Ovary (tissue), 9 donors: ENCODE data around the gene PRKCE. TPM values are rescaled to one million over a fixed set of nuclear protein-coding genes. Genes with fewer than 3 reads are reported as not detected.
A peak's percentile ranks its signal among the peaks of the same experiment; 100 is the strongest.

Source experiments
- DNase-seq, 5 donors: peaks; one replicate each; pipeline ENCODE4 v3.0.0-alpha.2; 2019 to 2020
- H3K27ac ChIP-seq, 2 donors: fragments of 200-600 bp; one replicate each; pipeline versions ENCODE4 v1.5.1 to v1.8.0; 2019 to 2022
- H3K27me3 ChIP-seq: fragments of 200-600 bp; one replicate; pipeline ENCODE4 v1.8.0; 2022
- H3K36me3 ChIP-seq: fragments of 200-600 bp; sonication (generic); one replicate; pipeline ENCODE4 v1.5.1; 2019
- H3K4me1 ChIP-seq: one replicate; pipeline ENCODE4 v1.8.1; 2013; ENCODE audit warnings: mild to moderate bottlenecking, moderate library complexity; ENCODE audit not compliant: insufficient read depth
- H3K4me3 ChIP-seq: fragments of 200-600 bp; sonication (generic); one replicate; pipeline ENCODE4 v1.5.1; 2017
- H3K9me3 ChIP-seq, 2 donors: fragments of 200-600 bp in 1 of 2; sonication (generic) in 1 of 2; one replicate each; pipeline versions ENCODE4 v1.5.1 to v1.8.1; 2013 to 2019; ENCODE audit warnings: mild to moderate bottlenecking in 1 of 2, moderate library complexity in 1 of 2
- CTCF ChIP-seq, 3 donors: fragments of 450-650 bp in 2 of 3; fragments of 200-600 bp in 1 of 3; IDR thresholded peaks; one replicate each; pipeline versions ENCODE4 v1.5.1 to v1.8.0; 2016 to 2022; ENCODE audit warnings: antibody characterized with exemption in 3 of 3, mild to moderate bottlenecking in 1 of 3
- EP300 ChIP-seq: sonication (generic); formaldehyde crosslinking; IDR thresholded peaks from one replicate; pipeline ENCODE4 v1.6.1; 2017; ENCODE audit warnings: antibody characterized with exemption
- POLR2A ChIP-seq: fragments of 450-650 bp; IDR thresholded peaks from one replicate; pipeline ENCODE4 v1.6.1; 2017; ENCODE audit warnings: antibody characterized with exemption, mild to moderate bottlenecking, moderate library complexity
- WGBS, 3 donors: extraction: QIAGEN DNeasy Blood & Tissue Kit in 1 of 3; methylation state at CpG; one replicate each; pipeline versions ENCODE4 v1.1.5 to v1.1.7; 2013 to 2017; 5-methylcytosine and 5-hydroxymethylcytosine counted together
- intact Hi-C, 4 donors: fragments of 100-400 bp; cut with DNase I; formaldehyde crosslinking; loops; one replicate each; pipeline versions ENCODE4 v1.11.0 to v1.15.1; 2022 to 2023
- polyA plus RNA-seq, 2 donors: library from polyadenylated mRNA; stranded (reverse); fragments of 200-250 nt in 1 of 2; fragments of 350-450 nt in 1 of 2; fragmentation: Illumina TruSeq in 1 of 2; extraction: RNeasy Lipid Tissue Mini Kit (QIAGEN cat#74804) in 1 of 2; gene quantifications; one replicate each; pipeline ENCODE4 v1.2.3, GENCODE V29; 2013 to 2014
- total RNA-seq, 7 donors: library from RNA; depleted of rRNA in 2 of 7; stranded (reverse); fragments of >200 nt in 2 of 7; fragmentation: NEBNext Ultra II Directional in 3 of 7; extraction: Animal tissue kit (Norgen Biotek cat#: 25700) in 3 of 7; gene quantifications; one replicate each; pipeline versions ENCODE4 v1.1.0 to v1.2.4, GENCODE V29; 2016 to 2023
- donor health status: DM: no; HTN: no; CAD: no; lungs with moderate emphysema.
- donor health status: DM: no; HTN: no; CAD: no.
- donor health status: Bipolar disorder and iron deficiency.
- donor health status: DM: yes; HTN: yes; CAD: no.
- donor health status: DM: no; HTN: no; CAD: no.
- donor health status: DM: yes; HTN: yes; CAD: no.

Gene PRKCE
- total and polyA plus RNA-seq, 9 donors, result 3.1 to 22.8 (median 12.8) TPM

DNA sequence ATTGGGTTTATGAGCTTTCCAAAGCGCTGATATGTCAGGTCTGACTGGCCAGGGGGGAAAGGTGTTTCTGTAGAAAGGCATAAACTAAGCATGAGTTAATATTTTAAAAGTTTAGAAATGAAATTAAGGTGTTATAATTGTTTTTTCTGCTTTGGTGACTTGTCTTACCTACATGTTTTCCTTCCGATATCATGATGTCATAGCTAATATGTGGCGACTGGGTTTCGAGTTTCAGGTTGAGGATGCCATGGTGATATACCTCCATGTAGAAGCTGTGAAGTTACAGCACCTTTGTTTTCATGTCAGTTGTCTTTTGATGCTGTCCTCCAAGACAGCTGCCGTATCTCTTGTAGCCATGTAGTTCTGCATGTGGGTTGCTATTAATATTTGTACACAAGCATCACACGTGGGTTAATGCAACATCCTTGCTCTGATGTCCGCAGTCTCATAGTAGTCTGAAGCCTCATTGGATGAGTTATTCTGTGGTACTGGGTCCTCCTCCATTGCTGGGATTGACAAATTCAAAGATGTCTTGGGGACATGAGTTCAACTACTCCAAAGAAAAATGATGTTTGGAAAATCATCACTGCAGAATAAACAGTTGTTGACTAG, 230.6 kb downstream of the PRKCE start:
- H3K9me3 ChIP-seq, result no peaks in the 10 kb centered on the region
- H3K36me3 ChIP-seq, result no peaks in the 10 kb centered on the region
- WGBS, 3 donors, result 92 to 93% (median 92%) methylated on average over 7 of the region's 7 CpGs
- H3K27ac ChIP-seq, result no peak overlapping the region
- no peak overlapping the region for H3K4me3 ChIP-seq
- intact Hi-C loops, result loop anchor here in 1 of 4 donors (10.0 kb wide), 1 partner anchor 53 kb away; no protein-coding TSS in a partner anchor
- DNase-seq, result no peak
- TF ChIP-seq CTCF (IDR thresholded peaks at IDR 0.05) (no peak), POLR2A (no peak), EP300 (no peak)
- H3K27me3 ChIP-seq, result no peaks in the 10 kb centered on the region
- peaks cover 29% of the 10 kb centered on the region for H3K4me1 ChIP-seq

- intact Hi-C loops, result loop anchor here in 1 of 4 donors (10.0 kb wide), 1 partner anchor 52 kb away; no protein-coding TSS in a partner anchor
- Histone ChIP-seq H3K4me1 (peaks cover 29% of the 10 kb centered on the region), H3K27me3 (no peaks in the 10 kb centered on the region), H3K27ac (no peak overlapping the region), H3K4me3 (no peak overlapping the region), H3K36me3 (no peaks in the 10 kb centered on the region), H3K9me3 (no peaks in the 10 kb centered on the region)
- WGBS, 3 donors, result 39 to 50% (median 47%) methylated on average over 21 of the region's 21 CpGs
- DNase-seq, result peak in 4 of 5 donors; percentile 14 to 68 (median 39)
- TF ChIP-seq EP300 (no peak), POLR2A (no peak), CTCF (IDR thresholded peaks at IDR 0.05) (no peak)
These were observed 231.5 kb downstream of the PRKCE start for GRCh38 chr2:45882707-45883602.

DNA sequence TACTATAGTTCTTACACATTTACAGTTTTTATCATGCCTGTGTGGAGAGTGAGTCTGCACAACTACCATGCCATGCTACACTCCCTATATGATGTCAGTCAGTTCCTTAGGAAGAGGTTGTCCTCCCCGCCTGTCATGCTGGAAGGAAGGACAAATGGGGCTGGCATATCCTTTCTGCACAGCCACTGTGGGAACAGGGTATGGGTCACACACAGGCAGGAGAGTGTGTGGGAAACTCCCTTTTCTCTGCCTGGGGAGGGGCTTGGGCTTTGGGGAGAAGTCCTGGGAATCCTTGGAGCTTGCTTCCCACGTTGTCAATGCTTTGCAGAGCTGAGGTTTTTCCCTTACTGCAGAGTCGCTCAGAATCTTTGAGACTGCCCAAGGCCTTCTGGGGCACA, 232.1 kb downstream of the PRKCE start:
- DNase-seq, result no peak
- TF ChIP-seq CTCF (IDR thresholded peaks at IDR 0.05), result no peak
- TF ChIP-seq POLR2A, result no peak
- no peak for TF ChIP-seq EP300
- Histone ChIP-seq H3K36me3 (no peaks in the 10 kb centered on the region), H3K4me1 (peaks cover 31% of the 10 kb centered on the region), H3K9me3 (no peaks in the 10 kb centered on the region), H3K4me3 (no peak overlapping the region), H3K27me3 (no peaks in the 10 kb centered on the region), H3K27ac (peak overlapping the region in 1 of 2 donors; percentile 64)
- 44 to 58% (median 55%) methylated on average over 3 of the region's 3 CpGs for WGBS, 3 donors
- intact Hi-C loops, result loop anchor here in 1 of 4 donors (10.0 kb wide), 1 partner anchor 51 kb away; no protein-coding TSS in a partner anchor

DNA sequence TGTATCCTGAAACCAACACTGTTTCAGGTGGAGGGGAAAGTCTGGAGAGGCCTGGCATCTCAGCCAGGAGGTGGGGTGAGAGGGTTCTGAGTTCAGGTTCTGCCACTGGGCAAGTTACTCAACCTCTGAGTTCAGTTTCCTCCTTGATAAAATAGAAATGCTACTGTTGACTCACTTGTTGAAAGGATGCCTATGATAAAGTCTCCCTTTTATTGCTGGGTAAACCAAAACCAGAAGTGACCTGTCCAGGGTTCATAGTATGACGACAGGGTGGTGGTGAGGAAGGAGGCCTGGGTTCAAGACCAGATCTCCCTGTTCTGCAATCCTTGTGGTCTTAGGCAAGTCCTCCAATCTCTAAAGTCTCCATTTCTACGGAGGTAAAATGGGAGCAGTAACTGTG, 232.7 kb downstream of the PRKCE start:
- Histone ChIP-seq H3K27me3 (no peaks in the 10 kb centered on the region), H3K36me3 (no peaks in the 10 kb centered on the region), H3K27ac (peak overlapping the region in 1 of 2 donors; percentile 64), H3K4me1 (peaks cover 31% of the 10 kb centered on the region), H3K4me3 (no peak overlapping the region), H3K9me3 (no peaks in the 10 kb centered on the region)
- intact Hi-C loops, result loop anchor here in 1 of 4 donors (10.0 kb wide), 1 partner anchor 51 kb away; no protein-coding TSS in a partner anchor
- DNase-seq, result no peak
- TF ChIP-seq CTCF (IDR thresholded peaks at IDR 0.05) (no peak), POLR2A (no peak), EP300 (no peak)
- 51 to 76% (median 53%) methylated on average over 2 of the region's 2 CpGs for WGBS, 3 donors
